OCI-LY3 (cell line): Measurements from ENCODE around the gene DNAH5.

Source experiments
- H2AFZ ChIP-seq: fragments of 200-600, 300-600 bp; shearing (Covaris generic); 2 replicates; pipeline ENCODE4 v1.6.0; 2014; ENCODE audit warnings: antibody characterized with exemption, low read depth, low read length
- H3K27ac ChIP-seq: fragments of 200-600, 300-600 bp; sonication (generic); 2 replicates; pipeline ENCODE4 v1.5.1; 2014; ENCODE audit warnings: mild to moderate bottlenecking, low read length, moderate library complexity, mixed read lengths
- H3K27me3 ChIP-seq: fragments of 200-600, 300-600 bp; sonication (generic); 2 replicates; pipeline ENCODE4 v1.6.1; 2014; ENCODE audit warnings: low read depth, low read length, mixed read lengths
- H3K36me3 ChIP-seq: fragments of 200-600, 300-600 bp; sonication (generic); replicated peaks from 2 replicates; pipeline ENCODE3; 2014; ENCODE audit warnings: low read depth, low read length, mixed read lengths
- H3K4me1 ChIP-seq: fragments of 300-600, 200-600 bp; sonication (generic); 2 replicates; pipeline ENCODE4 v1.6.1; 2014; ENCODE audit warnings: low read length, mixed read lengths
- H3K4me2 ChIP-seq: fragments of 200-600, 300-600 bp; sonication (generic); 2 replicates; pipeline ENCODE4 v1.6.1; 2014; ENCODE audit warnings: low read length, mixed read lengths
- H3K4me3 ChIP-seq: fragments of 300-600, 200-600 bp; sonication (generic); 2 replicates; pipeline ENCODE4 v1.5.1; 2014; ENCODE audit warnings: antibody characterized with exemption, mild to moderate bottlenecking, low read length, moderate library complexity
- H3K79me2 ChIP-seq: fragments of 300-600, 200-600 bp; shearing (Covaris generic); 2 replicates; pipeline ENCODE4 v1.6.1; 2014; ENCODE audit warnings: mild to moderate bottlenecking, low read length, mixed read lengths
- H3K9ac ChIP-seq: fragments of 300-600, 200-600 bp; shearing (Covaris generic); 2 replicates; pipeline ENCODE4 v1.6.0; 2014; ENCODE audit warnings: mild to moderate bottlenecking, low read length, moderate library complexity
- H3K9me3 ChIP-seq: fragments of 200-600, 300-600 bp; shearing (Covaris generic); 2 replicates; pipeline ENCODE4 v1.6.1; 2014; ENCODE audit warnings: low read length, mixed read lengths; ENCODE audit not compliant: insufficient read depth
- H4K20me1 ChIP-seq: fragments of 200-600, 300-600 bp; sonication (generic); 2 replicates; pipeline ENCODE4 v1.6.1; 2016; ENCODE audit warnings: low read length, mixed read lengths; ENCODE audit not compliant: insufficient read depth
- CTCF ChIP-seq: fragments of 200-600, 300-600 bp; sonication (generic); IDR thresholded peaks from 2 replicates; pipeline ENCODE4 v1.5.1; 2014; ENCODE audit warnings: antibody characterized with exemption, low read length, low read depth
- EZH2phosphoT487 ChIP-seq: fragments of 200-600 bp; shearing (Covaris generic); IDR thresholded peaks from 2 replicates; pipeline ENCODE4 v1.6.1; 2018; ENCODE audit warnings: antibody characterized with exemption, mixed run types, low read depth

DNAH5 gene

GRCh38 chr5:13659391-13659790, 285.1 kb downstream of the DNAH5 start:
- Histone ChIP-seq H2AFZ (no peak overlapping the region), H3K36me3 (no peaks in the 10 kb centered on the region)

GRCh38 chr5:13658761-13659160, 285.7 kb downstream of the DNAH5 start:
- Histone ChIP-seq H3K36me3 (no peaks in the 10 kb centered on the region), H4K20me1 (no peaks in the 10 kb centered on the region), H3K9me3 (no peaks in the 10 kb centered on the region), H3K4me2 (no peak overlapping the region), H3K4me1 (no peaks in the 10 kb centered on the region), H3K79me2 (no peaks in the 10 kb centered on the region), H3K4me3 (no peak overlapping the region), H3K27ac (no peak overlapping the region), H3K9ac (no peak overlapping the region), H3K27me3 (no peaks in the 10 kb centered on the region), H2AFZ (no peak overlapping the region)
- TF ChIP-seq CTCF (no peak), EZH2phosphoT487 (no peak)

More at GRCh38 chr5:13659391-13659790, 285.1 kb downstream of the DNAH5 start:
- Histone ChIP-seq H3K9me3 (no peaks in the 10 kb centered on the region), H3K9ac (no peak overlapping the region), H3K27ac (no peak overlapping the region), H4K20me1 (no peaks in the 10 kb centered on the region), H3K27me3 (no peaks in the 10 kb centered on the region), H3K4me1 (no peaks in the 10 kb centered on the region), H3K4me3 (no peak overlapping the region), H3K4me2 (no peak overlapping the region), H3K79me2 (no peaks in the 10 kb centered on the region)
- TF ChIP-seq EZH2phosphoT487 (no peak), CTCF (no peak)

- TF ChIP-seq CTCF (no peak), EZH2phosphoT487 (no peak)
- H3K27ac ChIP-seq = no peak overlapping the region
- no peak overlapping the region for H2AFZ ChIP-seq
- no peaks in the 10 kb centered on the region for H3K4me1 ChIP-seq
- no peaks in the 10 kb centered on the region for H4K20me1 ChIP-seq
- no peaks in the 10 kb centered on the region for H3K27me3 ChIP-seq
- no peaks in the 10 kb centered on the region for H3K79me2 ChIP-seq
- H3K9me3 ChIP-seq = no peaks in the 10 kb centered on the region
- no peak overlapping the region for H3K4me2 ChIP-seq
- H3K36me3 ChIP-seq = no peaks in the 10 kb centered on the region
- no peak overlapping the region for H3K4me3 ChIP-seq
- H3K9ac ChIP-seq = no peak overlapping the region
These were observed 286.3 kb downstream of the DNAH5 start for GRCh38 chr5:13658152-13658551.

DNA sequence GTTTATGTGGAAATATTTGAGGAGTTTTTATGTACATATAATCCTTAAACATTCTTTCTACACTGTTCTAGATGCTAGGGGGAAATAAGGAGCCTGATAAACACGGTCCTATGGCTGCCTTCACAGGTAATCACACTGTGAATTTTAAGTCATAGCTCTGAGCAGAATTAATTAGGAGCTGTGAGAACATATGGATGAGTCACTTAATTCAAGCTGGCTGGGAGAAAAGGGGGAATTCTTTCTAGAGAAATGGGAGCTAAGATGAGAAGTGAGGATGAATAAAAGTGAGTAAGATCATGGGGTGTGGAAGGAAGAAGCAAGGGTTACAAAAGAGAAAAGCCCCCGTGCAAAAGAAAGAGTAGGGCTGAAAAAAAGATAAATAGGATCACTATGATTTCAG, 290.8 kb downstream of the DNAH5 start:
- no peaks in the 10 kb centered on the region for H4K20me1 ChIP-seq
- H2AFZ ChIP-seq = no peak overlapping the region
- no peaks in the 10 kb centered on the region for H3K79me2 ChIP-seq
- no peaks in the 10 kb centered on the region for H3K4me1 ChIP-seq
- no peak overlapping the region for H3K27ac ChIP-seq
- H3K27me3 ChIP-seq = no peaks in the 10 kb centered on the region
- H3K36me3 ChIP-seq = no peaks in the 10 kb centered on the region
- H3K9me3 ChIP-seq = no peaks in the 10 kb centered on the region
- TF ChIP-seq CTCF = no peak
- TF ChIP-seq EZH2phosphoT487 = no peak
- H3K4me2 ChIP-seq = no peak overlapping the region
- no peak overlapping the region for H3K9ac ChIP-seq
- H3K4me3 ChIP-seq = no peak overlapping the region
